ENCODE measurements around the gene MAPK11.

DNA sequence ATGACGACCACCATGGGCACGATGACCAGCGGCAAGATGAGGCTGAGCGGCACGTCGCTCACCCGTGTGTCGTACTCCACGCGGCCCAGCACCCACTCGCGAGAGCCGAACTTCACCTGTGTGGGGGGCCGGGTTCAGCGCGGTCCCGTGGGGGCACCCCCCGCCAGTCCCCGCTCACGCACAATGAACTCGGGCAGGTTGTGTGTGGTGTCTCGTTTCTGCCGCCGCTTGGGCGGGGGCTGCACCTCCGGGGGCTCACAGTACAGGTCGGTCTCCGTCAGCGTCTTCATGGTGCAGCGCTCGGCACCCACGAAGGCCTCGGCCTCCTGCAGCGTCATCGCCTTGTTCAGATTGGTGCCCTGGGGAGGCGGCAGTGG lies 11.2 kb upstream of the MAPK11 start:
- TF ChIP-seq CTCF (IDR thresholded peaks at IDR 0.05 in 2 of 3, conservative IDR thresholded peaks at IDR 0.05 in 1 of 3; ENCODE audit: borderline replicate concordance in 1 of 3, insufficient read depth in 1 of 3, low read depth in 2 of 3, low read length in 2 of 3) (no peak), EZH2 (IDR thresholded peaks at IDR 0.05) (no peak), SP1 (IDR thresholded peaks at IDR 0.05; ENCODE audit: low read depth) (no peak), POLR2A (IDR thresholded peaks at IDR 0.05; ENCODE audit: borderline replicate concordance, extremely low read depth, insufficient read depth, insufficient read length) (no peak), EZH2phosphoT487 (IDR thresholded peaks at IDR 0.05; ENCODE audit: borderline replicate concordance) (no peak), REST (IDR thresholded peaks at IDR 0.05; ENCODE audit: low read depth) (no peak), ZFX (IDR thresholded peaks at IDR 0.05) (no peak), SRF (IDR thresholded peaks at IDR 0.05; ENCODE audit: low read depth) (no peak), ELF1 (IDR thresholded peaks at IDR 0.05; ENCODE audit: borderline replicate concordance, low read depth) (no peak), POLR2AphosphoS5 (IDR thresholded peaks at IDR 0.05; ENCODE audit: low read depth, low read length) (no peak)
- TF ChIP-seq, protein P1, sequence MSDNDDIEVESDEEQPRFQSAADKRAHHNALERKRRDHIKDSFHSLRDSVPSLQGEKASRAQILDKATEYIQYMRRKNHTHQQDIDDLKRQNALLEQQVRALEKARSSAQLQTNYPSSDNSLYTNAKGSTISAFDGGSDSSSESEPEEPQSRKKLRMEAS (IDR thresholded peaks at IDR 0.05) = no peak
